ENCODE results near the gene NRTN.

DNA sequence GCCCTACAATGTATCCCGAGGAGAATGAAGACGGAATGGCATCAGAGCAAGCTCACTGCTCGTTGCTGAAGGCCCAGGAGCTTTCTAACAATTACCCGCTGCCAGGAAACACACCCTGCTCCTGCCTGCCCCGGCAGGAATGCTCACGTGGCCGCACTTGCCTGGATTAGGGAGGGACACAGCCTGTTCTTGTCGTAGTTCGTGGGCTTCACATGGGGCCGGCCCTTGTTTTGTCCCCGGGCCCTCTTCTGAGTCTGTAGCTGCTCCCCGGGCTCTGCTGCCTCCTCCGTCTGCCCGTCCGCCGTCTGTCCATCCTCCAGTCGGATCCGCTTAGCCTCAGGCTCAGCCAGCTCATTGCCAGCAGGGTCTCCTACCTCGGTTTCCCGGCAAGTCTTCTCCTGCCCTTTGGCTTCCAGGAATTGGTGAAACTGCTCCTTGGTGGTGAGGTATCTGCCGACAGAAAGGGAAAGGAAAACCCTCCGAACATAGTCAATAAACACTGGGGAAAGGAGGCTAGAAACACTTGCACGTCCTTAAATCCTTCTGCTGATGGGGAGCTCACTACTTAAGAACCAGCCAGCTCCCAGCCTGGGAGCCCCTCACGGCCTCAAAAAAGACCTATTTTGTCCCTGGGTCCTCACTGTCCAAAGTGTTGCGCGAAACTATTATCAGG is 14.8 kb upstream of the NRTN start:
- TF ChIP-seq, protein P1, sequence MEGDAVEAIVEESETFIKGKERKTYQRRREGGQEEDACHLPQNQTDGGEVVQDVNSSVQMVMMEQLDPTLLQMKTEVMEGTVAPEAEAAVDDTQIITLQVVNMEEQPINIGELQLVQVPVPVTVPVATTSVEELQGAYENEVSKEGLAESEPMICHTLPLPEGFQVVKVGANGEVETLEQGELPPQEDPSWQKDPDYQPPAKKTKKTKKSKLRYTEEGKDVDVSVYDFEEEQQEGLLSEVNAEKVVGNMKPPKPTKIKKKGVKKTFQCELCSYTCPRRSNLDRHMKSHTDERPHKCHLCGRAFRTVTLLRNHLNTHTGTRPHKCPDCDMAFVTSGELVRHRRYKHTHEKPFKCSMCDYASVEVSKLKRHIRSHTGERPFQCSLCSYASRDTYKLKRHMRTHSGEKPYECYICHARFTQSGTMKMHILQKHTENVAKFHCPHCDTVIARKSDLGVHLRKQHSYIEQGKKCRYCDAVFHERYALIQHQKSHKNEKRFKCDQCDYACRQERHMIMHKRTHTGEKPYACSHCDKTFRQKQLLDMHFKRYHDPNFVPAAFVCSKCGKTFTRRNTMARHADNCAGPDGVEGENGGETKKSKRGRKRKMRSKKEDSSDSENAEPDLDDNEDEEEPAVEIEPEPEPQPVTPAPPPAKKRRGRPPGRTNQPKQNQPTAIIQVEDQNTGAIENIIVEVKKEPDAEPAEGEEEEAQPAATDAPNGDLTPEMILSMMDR (conservative IDR thresholded peaks at IDR 0.05; ENCODE audit: low read depth, low read length), result no peak
- no peak for TF ChIP-seq EZH2phosphoT487 (IDR thresholded peaks at IDR 0.05; ENCODE audit: borderline replicate concordance, low read length)
